ENCODE measurements around the gene MX2. TPM values are rescaled to one million over a fixed set of nuclear protein-coding genes. Genes with fewer than 3 reads are reported as not detected.

MX2 gene
- total and polyA plus RNA-seq, 2 of the 4 experiments (the other 2 are of a cell fraction), result 0.53 to 0.54 TPM

DNA sequence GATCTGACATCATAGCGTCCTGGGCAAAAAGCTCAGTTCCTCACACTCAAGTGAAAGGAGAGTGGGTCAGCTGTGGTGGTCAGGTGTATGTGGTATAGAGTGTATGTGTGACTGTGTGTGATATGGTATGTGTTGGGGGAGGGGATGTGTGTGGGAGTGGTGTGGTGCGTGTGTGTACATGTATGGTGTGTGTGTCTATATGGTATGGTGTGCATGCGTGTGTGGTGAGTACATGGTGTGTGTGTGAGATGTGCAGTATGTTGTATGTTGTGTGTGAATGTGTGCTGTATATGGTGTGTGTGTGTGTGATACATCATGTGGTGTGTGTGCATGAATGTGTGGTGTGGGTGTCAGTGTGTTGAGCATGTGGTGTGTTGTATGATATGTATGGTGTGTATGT, 24.3 kb upstream of the MX2 start:
- no peak overlapping the region for H2BK120ac ChIP-seq (ENCODE audit: low read depth, low read length)
- H3K36me3 ChIP-seq (ENCODE audit: control insufficient read depth, insufficient read depth, low read length), result no peaks in the 10 kb centered on the region
- CTCF ChIA-PET, result no interaction called here
- dilution Hi-C loops (cut with HindIII; ENCODE audit: low sequenced_read_pairs, unreplicated experiment), result no loop called here
- no peak overlapping the region for H3K23ac ChIP-seq (ENCODE audit: low read depth, low read length)
- DNase-seq (no peak), ATAC-seq (ENCODE audit: low read depth) (no peak)
- H2AK5ac ChIP-seq (ENCODE audit: low read depth, low read length), result no peak overlapping the region
- H3K18ac ChIP-seq (ENCODE audit: low read depth, low read length), result no peak overlapping the region
- no peak overlapping the region for H3K4ac ChIP-seq (ENCODE audit: low read depth, low read length)
- intact Hi-C loops (cut with micrococcal nuclease), result no loop called here
- H2AK9ac ChIP-seq (replicated peaks; ENCODE audit: low read depth, low read length, poor library complexity), result no peak overlapping the region
- no peak overlapping the region for H2BK20ac ChIP-seq (ENCODE audit: low read depth, low read length)
- H2AFZ ChIP-seq (replicated peaks; ENCODE audit: low read length, poor library complexity), result peak overlapping the region; percentile 43
- no peak overlapping the region for H4K91ac ChIP-seq (ENCODE audit: insufficient read depth, low read depth, low read length)
- no peak overlapping the region for H3K4me3 ChIP-seq (ENCODE audit: insufficient read depth, low read depth, low read length)
- H3K9me3 ChIP-seq (ENCODE audit: control insufficient read depth, insufficient read depth, low read length), result no peaks in the 10 kb centered on the region
- 91% methylated on average over 3 of the region's 3 CpGs; no CpG with 5 or more reads in 1 of the 2 experiments for WGBS, 2 experiments (ENCODE audit: extremely low coverage in 2 of 2, insufficient read length in 1 of 2)
- no peak overlapping the region for H3K9ac ChIP-seq (ENCODE audit: low read depth, low read length)
- H3K9me1 ChIP-seq (ENCODE audit: insufficient read depth, low read length), result peaks cover 4% of the 10 kb centered on the region; the same call in 1 of the 2 replicates
- no peak overlapping the region for H4K8ac ChIP-seq (ENCODE audit: low read depth in 2 of 2, low read length in 2 of 2)
- H3K4me2 ChIP-seq (ENCODE audit: low read depth, low read length), result no peak overlapping the region
- H3K27ac ChIP-seq (ENCODE audit: insufficient read depth, low read length), result no peak overlapping the region
- no peak for TF ChIP-seq RFX5 (IDR thresholded peaks at IDR 0.05; ENCODE audit: low read depth, low read length)
- no peak for TF ChIP-seq BHLHE40 (IDR thresholded peaks at IDR 0.05; ENCODE audit: low read depth, low read length)
- TF ChIP-seq POLR2A (IDR thresholded peaks at IDR 0.05; ENCODE audit: low read depth, low read length), result no peak
- no peak for TF ChIP-seq CEBPB (IDR thresholded peaks at IDR 0.05; ENCODE audit: low read depth, low read length)
- TF ChIP-seq NFE2L2 (IDR thresholded peaks at IDR 0.05; ENCODE audit: low read depth, low read length), result no peak
- no peak for TF ChIP-seq RAD21 (IDR thresholded peaks at IDR 0.05; ENCODE audit: low read length)
- TF ChIP-seq MAFK (IDR thresholded peaks at IDR 0.05; ENCODE audit: low read depth, low read length), result no peak
- TF ChIP-seq, protein P1, sequence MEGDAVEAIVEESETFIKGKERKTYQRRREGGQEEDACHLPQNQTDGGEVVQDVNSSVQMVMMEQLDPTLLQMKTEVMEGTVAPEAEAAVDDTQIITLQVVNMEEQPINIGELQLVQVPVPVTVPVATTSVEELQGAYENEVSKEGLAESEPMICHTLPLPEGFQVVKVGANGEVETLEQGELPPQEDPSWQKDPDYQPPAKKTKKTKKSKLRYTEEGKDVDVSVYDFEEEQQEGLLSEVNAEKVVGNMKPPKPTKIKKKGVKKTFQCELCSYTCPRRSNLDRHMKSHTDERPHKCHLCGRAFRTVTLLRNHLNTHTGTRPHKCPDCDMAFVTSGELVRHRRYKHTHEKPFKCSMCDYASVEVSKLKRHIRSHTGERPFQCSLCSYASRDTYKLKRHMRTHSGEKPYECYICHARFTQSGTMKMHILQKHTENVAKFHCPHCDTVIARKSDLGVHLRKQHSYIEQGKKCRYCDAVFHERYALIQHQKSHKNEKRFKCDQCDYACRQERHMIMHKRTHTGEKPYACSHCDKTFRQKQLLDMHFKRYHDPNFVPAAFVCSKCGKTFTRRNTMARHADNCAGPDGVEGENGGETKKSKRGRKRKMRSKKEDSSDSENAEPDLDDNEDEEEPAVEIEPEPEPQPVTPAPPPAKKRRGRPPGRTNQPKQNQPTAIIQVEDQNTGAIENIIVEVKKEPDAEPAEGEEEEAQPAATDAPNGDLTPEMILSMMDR (conservative IDR thresholded peaks at IDR 0.05; ENCODE audit: low read depth, low read length), result no peak
- H3K27me3 ChIP-seq (ENCODE audit: control insufficient read depth, insufficient read depth, low read length), result peaks cover 3% of the 10 kb centered on the region; the same call in 1 of the 2 replicates
- H3K56ac ChIP-seq (ENCODE audit: extremely low read depth, insufficient read depth, low read length), result no peak overlapping the region
- BruUV-seq (replicated peaks), result no TSS peak
- H4K20me1 ChIP-seq (ENCODE audit: insufficient read depth, low read length), result no peaks in the 10 kb centered on the region
- POLR2A ChIA-PET (ENCODE audit: unreplicated experiment), result no interaction called here
- no peaks in the 10 kb centered on the region for H3K79me1 ChIP-seq (ENCODE audit: low read depth in 1 of 2, low read length in 2 of 2)
- no peaks in the 10 kb centered on the region for H3K4me1 ChIP-seq (ENCODE audit: control insufficient read depth, insufficient read depth, low read length)
- H4K5ac ChIP-seq (ENCODE audit: low read depth, low read length), result no peak overlapping the region
- no peak overlapping the region for H3K14ac ChIP-seq (replicated peaks; ENCODE audit: low read depth, low read length)
- H2BK15ac ChIP-seq (ENCODE audit: low read depth, low read length), result no peak overlapping the region
- in situ Hi-C loops (cut with MboI; ENCODE audit: low sequenced_read_pairs), result no loop called here
- H2BK5ac ChIP-seq (ENCODE audit: low read depth, low read length, poor library complexity, severe bottlenecking), result peak overlapping the region; percentile 30
